NK-92 treated with Interleukin-12 subunit alpha and Interleukin-12 subunit beta, amount 100 ng/mL, for 24 hours (cell line): ENCODE results near the gene TSPAN32.
"Not testable (repeated sequence)": the region's sequence is repeated elsewhere in the genome, so short reads cannot be mapped to it uniquely, and the experiment has no call there.

ENCODE experiments used
- DNase-seq: peaks from one replicate; lab custom pipeline; 2025; lab: John Stamatoyannopoulos, UW

Gene TSPAN32

DNA sequence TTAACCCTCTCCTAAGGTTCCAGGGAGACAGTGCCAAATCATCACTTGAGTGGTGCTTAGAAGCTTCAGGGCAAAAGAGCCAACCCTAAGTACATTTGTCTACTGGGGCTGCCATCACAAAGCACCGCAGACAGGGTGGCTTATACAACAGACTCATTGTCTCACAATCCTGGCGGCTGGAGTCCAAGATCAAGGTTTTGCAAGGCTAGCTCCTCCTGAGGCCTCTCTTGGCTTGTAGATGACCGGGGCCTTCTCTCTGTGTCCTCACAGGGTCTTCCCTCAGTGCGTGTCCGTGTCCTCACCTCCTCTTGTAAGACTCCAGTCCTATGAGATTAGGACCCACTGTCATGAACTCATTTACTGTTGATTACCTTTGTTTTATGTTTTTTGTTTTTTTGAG, 41.2 kb downstream of the TSPAN32 start:
- DNase-seq = no peak

DNA sequence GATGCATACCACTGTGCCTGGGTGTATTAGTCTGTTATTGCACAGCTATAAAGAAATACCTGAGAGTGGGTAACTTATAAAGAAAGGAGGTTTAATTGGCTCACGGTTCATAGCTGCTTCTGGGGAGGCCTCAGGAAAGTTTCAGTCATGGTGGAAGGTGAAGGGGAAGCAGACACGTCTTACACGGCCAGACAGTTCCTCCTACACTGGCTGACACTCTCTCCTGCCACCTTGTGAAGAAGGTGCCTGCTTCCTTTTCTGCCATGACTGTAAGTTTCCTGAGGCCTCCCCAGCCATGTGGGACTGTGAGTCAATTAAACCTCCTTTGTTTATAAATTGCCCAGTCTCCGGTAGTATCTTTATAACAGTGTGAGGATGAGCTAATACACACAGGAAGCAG, 41.7 kb downstream of the TSPAN32 start:
- DNase-seq = no peak

DNA sequence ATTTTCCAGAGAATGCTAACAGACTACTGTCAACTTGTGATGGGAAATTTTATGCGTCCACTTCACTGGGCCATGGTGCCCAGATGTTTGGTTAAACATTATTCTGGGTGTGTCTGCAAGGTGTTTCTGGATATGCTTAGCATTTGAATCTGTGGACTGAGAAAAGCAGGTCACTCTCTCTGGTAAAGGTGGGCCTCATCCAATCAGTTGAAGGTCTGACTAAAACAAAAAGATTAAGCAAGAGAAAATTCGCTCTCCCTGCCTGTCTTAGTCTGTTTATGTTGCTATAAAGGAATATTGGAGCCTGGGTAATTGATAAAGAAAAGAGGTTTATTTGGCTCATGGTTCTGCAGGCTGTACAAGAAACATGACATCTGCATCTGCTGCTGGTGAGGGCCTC, 43.2 kb downstream of the TSPAN32 start:
- no peak for DNase-seq

DNA sequence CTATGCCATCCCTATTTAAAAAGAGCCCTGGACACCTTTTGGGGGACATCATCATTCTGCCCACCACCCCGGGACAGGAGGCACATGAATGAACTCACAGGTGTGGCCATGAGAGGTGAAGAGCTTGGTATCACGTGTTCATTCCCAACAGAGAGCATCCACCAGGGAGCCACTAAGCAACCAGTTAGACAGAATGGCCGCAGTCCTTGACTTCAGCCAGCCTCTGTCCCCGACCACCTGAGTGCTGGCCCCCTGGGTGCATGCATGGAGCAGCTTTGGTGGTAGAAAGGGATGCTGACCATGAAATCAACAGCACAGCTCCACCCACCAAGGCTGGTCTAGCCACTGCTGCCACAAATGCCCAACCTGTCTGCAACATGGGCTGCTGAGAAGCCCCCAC, 44.2 kb downstream of the TSPAN32 start:
- DNase-seq = no peak

DNA sequence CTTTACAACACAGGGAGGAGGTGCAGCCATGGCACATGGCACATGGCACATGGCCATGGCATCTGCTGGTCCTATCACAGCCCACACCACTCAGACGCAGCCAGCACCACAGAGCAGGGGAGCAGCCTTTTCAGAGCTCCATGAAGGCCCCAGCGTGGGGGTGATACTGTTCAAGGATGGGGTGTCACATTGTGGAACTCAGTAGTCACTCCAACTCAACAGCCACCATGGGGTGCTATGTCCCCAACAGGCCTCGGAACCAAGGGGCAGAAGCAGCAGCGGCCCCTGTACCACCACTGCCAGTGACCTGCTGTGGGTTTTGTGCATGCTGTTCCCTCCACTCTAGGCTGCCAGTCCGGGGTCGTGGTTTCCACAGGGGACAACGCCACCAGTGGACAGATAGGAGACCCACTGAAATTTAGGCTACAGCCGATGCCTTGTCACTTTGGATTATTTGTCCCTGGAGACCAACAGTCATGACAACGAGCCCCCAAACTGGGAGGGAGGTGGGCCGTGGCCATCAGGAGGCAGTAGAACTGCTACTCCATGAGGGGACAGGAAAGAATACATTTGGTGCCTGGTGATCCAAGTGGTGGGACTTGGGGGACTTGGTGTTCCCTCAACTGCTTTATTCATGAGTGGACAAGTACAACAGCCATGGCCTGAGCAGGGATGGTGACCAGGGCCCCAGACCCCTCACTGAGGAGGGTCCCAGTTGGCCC, 44.9 kb downstream of the TSPAN32 start:
- DNase-seq = no peak

DNA sequence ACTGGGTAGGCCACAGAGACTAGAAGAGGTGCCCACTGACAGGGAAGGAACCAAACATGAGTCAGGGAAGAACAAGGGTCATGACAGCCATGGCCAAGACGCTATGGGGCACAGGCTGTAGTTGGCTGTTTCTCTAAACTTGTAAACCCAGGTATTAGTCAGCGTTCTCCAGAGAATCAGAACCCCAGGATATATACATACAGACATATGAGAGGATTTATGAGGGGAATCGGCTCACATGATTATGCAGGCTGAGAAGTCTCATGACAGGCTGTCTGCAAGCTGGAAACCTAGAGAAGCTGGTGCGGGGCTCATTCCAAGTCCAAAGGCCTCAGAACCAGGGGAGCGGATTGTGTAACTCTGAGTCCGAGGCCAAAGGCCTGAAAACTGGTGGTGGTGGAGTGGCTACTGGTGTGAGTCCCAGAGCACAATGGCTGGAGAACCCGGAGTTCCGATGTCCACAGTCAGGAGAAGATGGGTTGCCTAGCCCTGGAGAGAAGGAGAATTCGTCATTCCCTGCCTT, 45.6 kb downstream of the TSPAN32 start:
- DNase-seq = no peak

DNA sequence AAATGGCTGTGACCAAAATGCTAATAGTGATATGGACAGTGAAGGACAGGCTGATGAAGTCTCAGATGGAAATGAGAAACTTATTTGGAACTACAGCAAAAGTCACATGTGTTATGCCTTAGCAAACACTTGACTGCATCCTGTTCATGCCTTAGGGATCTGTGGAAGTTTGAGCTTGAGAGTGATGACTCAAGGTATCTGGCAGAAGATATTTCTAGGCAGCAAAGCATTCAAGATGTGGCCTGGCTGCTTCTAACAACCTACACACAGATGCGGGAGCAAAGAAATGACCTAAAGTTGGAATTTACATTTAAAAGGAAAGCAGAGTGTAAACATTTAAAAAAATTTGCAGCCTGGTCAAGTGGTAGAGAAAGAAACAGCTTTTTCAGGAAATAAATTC, 47.2 kb downstream of the TSPAN32 start:
- no peak for DNase-seq

DNA sequence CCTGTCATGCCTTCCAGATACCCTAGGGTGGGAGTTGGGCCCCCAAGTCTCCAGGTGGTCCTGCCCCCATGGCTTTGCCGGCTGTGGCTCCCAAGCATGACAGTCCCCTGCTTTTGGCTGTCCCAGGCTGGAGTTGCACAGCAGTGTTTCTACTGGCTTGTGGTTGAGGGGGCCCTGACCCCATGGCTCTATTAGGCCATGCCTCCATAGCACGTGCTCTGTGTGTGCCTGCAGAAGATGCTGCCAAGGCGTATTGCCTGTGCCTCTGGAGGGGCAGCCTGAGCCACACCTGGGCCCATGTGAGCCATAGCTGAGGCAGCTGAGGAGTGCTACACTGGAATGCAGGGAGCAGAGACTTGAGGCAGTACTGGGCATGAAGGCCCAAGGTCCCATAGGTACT, 49.9 kb downstream of the TSPAN32 start:
- DNase-seq = no peak

DNA sequence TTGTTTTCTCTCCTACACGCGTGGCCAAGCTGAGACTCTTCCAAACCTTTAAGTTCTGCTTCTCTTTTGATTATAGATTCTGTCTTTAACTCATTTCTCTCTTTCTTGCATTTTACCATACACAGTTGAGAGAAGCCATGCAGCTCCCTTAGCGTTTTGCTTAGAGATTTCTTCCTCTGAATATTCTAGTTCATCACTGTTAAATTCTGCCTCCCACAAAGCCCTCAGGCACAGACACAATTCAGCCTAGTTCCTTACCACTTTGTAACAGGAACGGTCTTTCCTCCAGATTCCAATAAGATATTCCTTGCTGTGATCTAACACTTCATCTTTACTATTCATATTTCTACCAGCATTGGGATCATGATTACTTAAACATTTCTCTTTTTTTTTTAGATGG, 50.6 kb downstream of the TSPAN32 start:
- no peak for DNase-seq

DNA sequence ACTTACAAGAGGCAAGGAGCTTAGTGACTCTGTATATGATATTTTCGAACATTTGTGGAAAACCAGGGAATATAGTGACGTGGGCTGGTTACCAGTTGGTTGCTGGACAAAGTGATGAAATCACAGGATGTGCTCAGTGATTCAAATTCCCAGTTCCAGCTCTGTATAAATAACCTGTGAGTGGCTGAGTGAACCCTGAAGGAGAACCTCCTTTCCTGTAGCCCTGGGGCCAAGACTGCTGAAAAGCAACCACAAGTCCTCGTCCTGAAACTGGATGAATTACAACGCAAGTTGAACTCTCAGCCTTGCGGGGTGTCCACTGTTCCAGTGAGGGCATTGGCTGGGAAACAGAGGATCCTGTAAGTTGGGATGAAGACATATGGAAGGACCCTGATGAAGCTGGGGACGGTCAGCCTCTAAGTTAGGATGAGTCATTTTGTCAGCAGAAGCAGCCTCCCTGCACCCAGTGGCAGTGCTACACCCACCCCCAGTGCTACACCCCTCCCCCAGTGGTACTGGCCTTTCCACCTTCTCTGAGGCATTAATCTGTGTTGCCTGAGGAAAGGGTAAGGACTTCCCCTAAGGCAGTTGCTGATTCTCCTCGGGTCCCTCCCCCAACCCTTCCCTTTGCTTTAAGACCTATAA, 53.3 kb downstream of the TSPAN32 start:
- no peak for DNase-seq

DNA sequence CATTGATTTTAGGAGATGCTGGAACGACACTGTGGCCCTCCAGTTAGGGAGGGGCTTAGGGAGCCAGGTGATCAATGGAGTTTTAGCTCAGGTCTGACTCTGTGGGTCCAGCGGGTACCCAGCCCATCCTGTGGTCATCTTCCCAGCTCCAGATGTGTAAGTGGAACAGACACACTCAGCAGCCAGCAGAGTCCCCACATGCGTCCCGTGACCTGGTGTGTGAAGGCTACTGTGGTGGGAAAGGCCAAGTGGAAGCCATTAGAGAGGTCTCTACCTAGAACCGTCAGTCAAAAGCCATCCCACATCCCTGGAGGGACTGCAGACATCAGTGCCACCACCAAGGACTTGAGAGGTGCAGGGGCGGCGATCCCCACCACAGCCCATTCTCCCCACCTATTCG, 55.4 kb downstream of the TSPAN32 start:
- DNase-seq = no peak

DNA sequence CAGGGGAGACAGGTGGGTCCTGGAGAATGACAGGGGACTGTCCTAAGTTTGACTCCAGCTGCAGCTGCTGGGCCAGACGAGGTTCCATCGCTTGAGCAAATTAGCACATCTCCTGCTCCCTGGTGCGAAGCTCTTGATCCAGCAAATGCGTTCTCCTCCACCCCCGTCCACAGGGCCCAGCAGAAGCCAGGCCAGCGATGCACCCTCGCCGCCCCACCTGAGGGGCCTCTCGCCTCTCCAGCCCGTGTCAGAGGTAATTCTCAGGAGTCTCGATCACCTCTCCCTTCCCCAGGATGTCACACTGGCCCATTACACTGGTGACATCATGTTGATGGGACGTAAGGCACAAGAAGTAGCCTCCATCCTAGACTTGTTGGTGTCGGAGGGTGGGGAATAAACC, 55.8 kb downstream of the TSPAN32 start:
- not testable (repeated sequence) for DNase-seq

DNA sequence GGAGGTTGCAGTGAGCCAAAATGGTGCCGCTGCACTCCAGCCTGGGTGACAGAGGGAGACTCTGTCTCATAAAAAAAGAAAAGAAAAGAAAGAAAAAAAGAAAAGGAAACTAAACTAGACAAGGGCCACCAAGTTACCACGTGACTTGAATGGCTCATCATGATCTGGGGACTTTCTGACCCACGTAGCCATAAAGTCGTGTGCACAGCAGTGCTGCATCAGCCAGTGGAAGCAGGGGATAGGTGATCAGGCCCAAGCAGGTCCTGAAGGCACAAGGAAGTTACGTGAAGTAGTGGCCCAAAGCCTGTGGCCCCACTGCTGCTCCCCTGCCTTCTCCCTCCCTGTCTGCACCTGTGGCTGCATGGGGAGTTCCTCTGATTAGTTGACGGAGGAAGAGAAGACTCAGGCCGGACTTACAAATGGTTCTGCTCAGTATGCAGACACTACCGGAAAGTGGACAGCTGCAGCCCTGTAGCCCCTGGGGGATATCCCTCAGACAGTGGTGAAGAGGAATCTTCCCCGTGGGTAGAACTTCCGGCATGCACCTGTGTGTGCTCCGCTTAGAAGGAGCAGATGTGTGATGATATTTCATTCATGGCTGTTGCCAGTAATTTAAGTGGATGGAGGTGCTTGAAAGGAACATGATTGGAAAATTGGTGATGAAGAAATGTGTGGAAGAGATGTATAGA, 57.1 kb downstream of the TSPAN32 start:
- no peak for DNase-seq

DNA sequence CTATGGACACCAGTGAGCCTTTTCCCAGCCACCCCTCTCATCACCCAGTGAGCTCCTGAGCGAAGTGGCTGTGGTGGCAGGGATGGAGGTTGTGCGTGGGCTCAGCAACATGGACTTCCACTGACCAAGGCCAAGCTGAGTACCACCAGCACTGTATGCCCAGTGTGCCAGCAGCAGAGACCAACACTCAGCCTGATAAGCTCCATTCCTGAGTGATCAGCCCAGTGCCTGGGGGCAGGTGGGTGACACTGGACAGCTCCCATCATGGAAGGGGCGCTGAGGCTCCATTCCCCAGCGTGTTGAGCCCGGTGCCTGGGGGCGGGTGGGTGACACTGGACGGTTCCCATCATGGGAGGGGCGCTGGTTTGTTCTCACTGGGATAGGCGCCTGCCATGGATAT, 57.7 kb downstream of the TSPAN32 start:
- no peak for DNase-seq

DNA sequence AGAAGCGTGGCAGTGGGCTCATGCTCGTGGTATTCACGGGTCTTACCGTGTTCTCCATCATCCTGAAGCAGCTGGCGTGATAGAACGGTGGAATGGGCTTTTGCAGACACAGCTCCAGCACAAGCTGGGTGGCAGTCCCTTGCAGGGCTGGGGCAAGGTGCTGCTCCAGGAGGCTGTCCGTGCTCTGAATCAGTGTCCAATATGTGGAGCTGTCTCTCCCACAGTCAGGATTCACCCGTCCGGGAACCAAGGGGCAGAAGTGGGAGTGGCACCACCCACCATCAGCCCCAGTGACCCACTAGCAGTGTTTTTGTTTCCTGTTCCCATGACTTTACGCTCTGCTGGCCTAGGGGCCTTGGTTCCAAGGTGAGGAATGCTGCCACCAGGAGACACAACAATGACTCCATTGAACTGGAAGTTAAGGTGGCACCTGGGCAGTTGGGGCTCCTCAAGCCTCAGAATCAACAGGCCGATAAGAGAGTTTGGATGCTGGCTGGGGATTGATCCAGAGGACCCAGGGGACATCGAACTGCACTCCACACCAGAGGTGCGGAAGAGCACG, 58.3 kb downstream of the TSPAN32 start:
- DNase-seq = no peak

DNA sequence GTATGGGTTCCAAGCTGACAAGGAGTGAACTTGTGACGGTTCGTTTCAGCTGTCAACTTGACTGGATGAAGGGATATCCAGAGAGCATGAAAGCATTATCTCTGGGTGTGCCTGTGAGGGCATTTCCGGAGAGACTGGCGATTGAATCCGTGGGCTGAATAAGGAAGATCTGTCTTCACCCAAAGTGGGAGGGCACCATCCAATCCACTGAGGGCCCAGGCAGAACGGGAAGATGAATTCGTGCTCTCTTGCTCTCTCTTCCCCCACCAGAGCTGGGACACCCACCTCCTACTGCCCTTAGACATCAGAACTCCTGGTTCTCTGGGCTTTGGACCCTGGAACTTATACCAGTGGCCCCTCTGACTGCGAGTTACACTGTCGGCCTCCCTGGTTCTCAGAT, 59.8 kb downstream of the TSPAN32 start:
- no peak for DNase-seq

DNA sequence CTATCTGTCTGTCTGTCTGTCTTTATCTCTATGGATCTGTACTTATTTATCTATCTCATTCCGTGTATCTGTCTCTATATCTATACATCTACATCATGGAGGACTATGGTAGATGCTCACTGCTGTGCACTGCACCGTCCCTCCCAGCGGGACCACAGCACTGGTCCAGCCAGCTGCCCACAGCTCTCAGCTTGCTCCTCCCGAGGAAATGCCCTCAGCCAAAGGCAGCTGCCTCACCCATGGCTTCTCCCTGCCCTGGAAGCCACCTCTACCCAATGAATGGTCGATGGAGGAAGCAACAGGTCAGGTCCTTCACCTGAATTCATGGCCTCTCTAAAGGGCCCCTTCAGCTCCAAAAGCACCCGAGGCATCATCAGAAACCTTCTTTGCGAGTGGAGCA, 60.6 kb downstream of the TSPAN32 start:
- DNase-seq = no peak

DNA sequence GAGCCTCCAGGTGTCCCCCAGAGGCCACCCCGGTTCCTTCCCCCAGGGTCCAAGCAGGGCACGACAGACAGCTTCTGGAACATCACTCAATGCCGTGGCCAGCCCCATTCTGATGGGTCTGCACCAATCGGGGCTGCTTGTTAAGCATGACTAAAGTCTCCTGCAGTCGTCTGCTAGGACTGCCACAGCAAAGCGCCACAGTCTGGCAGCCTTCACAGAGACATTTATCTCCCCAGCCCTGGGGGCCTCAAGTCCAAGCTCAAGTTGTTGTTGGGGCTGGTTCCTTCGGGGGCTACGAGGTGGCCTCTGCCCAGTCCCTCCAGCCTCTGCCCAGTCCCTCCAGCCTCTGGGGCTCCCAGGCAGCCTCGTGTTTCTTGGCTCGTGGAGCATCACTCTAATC, 61.3 kb downstream of the TSPAN32 start:
- no peak for DNase-seq

DNA sequence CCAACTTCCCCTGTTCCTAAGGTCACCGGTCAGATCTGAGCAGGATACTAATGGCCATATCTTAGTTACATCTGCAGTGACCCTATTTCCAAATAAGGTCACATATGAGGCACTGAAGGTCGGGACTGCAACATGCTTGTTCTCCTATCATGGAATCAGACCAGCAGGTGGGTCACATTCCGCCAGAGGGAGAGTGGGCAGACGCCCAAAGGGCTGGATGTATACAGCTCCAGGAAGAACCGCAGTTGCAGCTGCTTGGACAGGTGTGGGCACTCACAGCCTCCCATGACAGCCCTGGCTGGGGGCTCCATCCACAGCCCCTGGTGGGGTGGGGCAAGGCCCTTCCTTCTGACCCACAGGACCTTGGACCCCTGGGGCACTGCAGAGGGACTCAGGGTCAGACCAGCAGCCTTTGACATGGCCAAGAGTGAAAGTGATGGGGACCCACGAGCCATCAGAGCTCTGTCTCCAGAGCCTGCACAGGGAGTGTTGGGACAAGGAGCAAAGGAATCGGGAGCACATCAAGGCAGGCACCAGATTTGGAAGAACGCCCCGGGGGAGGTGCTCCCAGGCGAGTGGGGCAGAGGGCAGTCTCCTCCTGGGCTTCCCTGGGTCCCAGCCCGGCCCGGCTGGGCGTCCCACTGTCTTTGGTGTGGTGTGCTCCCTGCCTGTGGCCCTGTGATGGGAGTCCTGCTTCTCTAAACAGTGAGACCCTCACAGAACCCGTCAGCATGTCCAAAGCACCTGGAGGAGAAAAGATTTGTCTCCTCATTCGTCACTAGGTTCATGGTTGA, 62.0 kb downstream of the TSPAN32 start:
- no peak for DNase-seq

DNA sequence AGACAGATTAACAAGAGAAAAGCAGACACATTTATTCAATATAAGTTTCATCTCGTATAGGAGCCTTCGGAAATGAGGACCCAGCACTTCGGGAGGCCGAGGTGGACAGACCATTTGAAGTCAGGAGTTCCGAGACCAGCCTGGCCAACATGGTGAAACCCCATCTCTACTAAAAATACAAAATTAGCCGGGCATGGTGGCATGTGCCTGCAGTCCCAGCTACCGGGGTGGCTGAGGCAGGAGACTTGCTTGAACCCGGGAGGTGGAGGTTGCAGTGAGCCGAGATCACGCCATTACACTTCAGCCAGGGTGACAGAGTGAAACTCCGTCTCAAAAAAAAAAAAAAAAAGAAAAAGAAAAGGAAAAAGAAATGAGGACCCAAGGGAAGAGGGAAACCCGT, 62.6 kb downstream of the TSPAN32 start:
- DNase-seq = not testable (repeated sequence)

DNA sequence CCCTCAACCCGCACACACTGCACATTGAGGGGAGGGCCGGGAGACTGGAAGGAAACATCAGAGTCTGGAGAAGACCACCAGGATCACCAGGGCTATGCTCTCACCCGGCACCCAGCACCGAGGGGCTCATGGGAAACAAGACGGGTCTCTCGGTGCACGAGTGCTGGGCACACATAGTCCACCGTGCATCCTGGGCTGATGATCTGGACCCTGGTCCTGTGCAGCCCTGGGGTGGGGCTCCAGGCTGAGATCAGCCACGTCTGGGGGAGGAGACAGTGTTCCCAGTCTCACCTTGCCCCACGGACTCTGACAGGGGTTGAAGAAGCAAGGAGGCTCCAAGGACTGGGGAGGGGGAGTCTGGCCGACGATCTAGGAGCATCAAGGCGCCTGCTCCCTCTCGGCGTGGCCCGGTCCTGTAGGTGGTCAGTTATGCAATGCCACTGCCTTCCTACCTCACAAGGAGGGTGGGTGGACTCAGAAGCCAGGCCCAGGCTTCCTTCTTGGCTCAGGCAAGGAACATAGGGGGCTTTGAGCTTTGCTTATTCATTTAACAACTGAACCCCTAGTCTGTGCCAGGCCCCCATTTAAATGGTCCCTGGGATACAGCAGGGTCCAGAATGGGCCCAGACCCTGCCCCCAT, 63.9 kb downstream of the TSPAN32 start:
- no peak for DNase-seq

DNA sequence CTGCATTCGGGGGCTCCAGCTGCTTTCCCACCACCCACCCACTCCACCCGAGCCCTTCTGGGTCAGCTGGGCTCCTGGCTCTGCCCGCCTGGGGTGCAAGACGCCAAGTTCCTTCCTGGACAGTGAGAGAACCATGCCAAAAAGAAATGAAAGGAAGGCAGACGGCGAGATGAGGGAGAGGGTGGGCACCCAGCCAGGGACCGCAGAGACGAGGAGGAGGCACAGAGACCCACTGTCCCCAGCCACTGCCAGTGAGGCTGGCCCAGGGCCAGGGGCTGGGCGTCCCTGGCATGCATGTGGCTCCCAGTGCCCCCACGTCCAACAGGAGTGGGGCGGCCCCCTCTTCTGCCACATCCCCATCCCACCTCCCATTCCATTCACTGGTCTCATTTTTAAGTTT, 64.5 kb downstream of the TSPAN32 start:
- DNase-seq = no peak
